ENCODE measurements around the gene GATD1.

DNA sequence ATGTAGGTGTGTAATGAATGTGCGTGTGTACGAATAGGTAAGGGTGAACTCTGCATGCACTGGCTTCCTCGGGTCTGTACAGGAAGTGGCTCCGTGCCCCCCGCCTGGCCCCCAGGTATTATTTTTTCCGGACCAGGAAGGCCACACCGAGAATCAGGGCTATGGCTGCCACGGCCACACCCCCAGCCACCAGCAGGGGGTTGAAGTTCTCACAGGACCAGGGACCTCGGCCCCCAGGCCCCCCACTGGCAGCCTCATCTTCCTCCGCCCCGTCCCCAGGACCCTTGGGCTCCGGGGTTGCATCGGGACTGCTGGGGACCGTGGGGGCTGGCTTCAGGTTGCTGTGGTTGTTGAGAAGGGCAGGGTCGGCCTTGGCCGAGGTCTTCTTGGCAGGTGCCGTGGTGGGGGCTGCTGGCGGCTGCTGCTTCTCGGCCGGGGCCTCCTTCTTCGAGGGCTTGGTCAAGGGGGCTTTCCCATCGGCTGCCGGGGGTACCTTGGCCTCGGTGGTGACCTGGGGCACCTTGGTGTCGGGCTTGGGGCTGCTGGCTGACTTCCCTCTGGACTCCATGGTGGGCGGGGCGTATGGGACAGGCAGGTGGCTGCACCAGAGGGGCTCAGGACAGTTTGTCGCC, 10.8 kb upstream of the GATD1 start:
- no peak for TF ChIP-seq ZSCAN16 (tag by site-specific recombination; IDR thresholded peaks at IDR 0.05)
- no peak for TF ChIP-seq ZNF510 (tag by site-specific recombination; IDR thresholded peaks at IDR 0.05; ENCODE audit: insufficient replicate concordance)
- TF ChIP-seq MEIS1 (CRISPR knock-in tag; IDR thresholded peaks at IDR 0.05; ENCODE audit: borderline replicate concordance) = no peak
- no peak for TF ChIP-seq ZNF660 (tag by site-specific recombination; IDR thresholded peaks at IDR 0.05)
- no peak for TF ChIP-seq CTCF (tag by site-specific recombination; IDR thresholded peaks at IDR 0.05)
- TF ChIP-seq ZBTB20 (tag by site-specific recombination; IDR thresholded peaks at IDR 0.05) = no peak
- TF ChIP-seq, protein P1, sequence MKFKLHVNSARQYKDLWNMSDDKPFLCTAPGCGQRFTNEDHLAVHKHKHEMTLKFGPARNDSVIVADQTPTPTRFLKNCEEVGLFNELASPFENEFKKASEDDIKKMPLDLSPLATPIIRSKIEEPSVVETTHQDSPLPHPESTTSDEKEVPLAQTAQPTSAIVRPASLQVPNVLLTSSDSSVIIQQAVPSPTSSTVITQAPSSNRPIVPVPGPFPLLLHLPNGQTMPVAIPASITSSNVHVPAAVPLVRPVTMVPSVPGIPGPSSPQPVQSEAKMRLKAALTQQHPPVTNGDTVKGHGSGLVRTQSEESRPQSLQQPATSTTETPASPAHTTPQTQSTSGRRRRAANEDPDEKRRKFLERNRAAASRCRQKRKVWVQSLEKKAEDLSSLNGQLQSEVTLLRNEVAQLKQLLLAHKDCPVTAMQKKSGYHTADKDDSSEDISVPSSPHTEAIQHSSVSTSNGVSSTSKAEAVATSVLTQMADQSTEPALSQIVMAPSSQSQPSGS (tag by site-specific recombination; IDR thresholded peaks at IDR 0.05; ENCODE audit: low read depth) = no peak
- TF ChIP-seq ZNF24 (tag by site-specific recombination; IDR thresholded peaks at IDR 0.05) = no peak

Measured in HEK293 (cell line).